ENCODE data around the gene ANKS1A.
"Not testable (repeated sequence)": the region's sequence is repeated elsewhere in the genome, so short reads cannot be mapped to it uniquely, and the experiment has no call there.

The ANKS1A gene

GRCh38 chr6:35108309-35108885, 219.3 kb downstream of the ANKS1A start:
- DNase-seq (ENCODE audit: low read depth, low spot score) = no peak

GRCh38 chr6:35120746-35121145, 231.7 kb downstream of the ANKS1A start:
- DNase-seq (ENCODE audit: low read depth, low spot score) = no peak
- H3K27ac ChIP-seq = peak overlapping the region; percentile 42

More at GRCh38 chr6:35108309-35108885, 219.3 kb downstream of the ANKS1A start:
- no peak overlapping the region for H3K27ac ChIP-seq

GRCh38 chr6:35124356-35124755, 235.3 kb downstream of the ANKS1A start:
- no peak overlapping the region for H3K27ac ChIP-seq
- DNase-seq (ENCODE audit: low read depth, low spot score) = no peak

- no peak overlapping the region for H3K27ac ChIP-seq
- DNase-seq (ENCODE audit: low read depth, low spot score) = no peak
These were observed 239.0 kb downstream of the ANKS1A start for GRCh38 chr6:35128042-35128441.

GRCh38 chr6:35128496-35128895, 239.4 kb downstream of the ANKS1A start:
- H3K27ac ChIP-seq = no peak overlapping the region
- DNase-seq (ENCODE audit: low read depth, low spot score) = no peak

GRCh38 chr6:35136185-35136584, 247.1 kb downstream of the ANKS1A start:
- no peak for DNase-seq (ENCODE audit: low read depth, low spot score)
- H3K27ac ChIP-seq = no peak overlapping the region

GRCh38 chr6:35138191-35138590, 249.1 kb downstream of the ANKS1A start:
- not testable (repeated sequence) for H3K27ac ChIP-seq; DNase-seq (ENCODE audit: low read depth, low spot score)

GRCh38 chr6:35139470-35139869, 250.4 kb downstream of the ANKS1A start:
- no peak overlapping the region for H3K27ac ChIP-seq
- no peak for DNase-seq (ENCODE audit: low read depth, low spot score)

GRCh38 chr6:35139924-35140638, 251.0 kb downstream of the ANKS1A start:
- H3K27ac ChIP-seq = no peak overlapping the region
- DNase-seq (ENCODE audit: low read depth, low spot score) = no peak

- H3K27ac ChIP-seq = no peak overlapping the region
These were observed 251.6 kb downstream of the ANKS1A start for GRCh38 chr6:35140639-35141006.

More at GRCh38 chr6:35140639-35141006, 251.6 kb downstream of the ANKS1A start:
- no peak for DNase-seq (ENCODE audit: low read depth, low spot score)
